COLO668 (cell line): ENCODE measurements around the gene EML4.
"Not testable (repeated sequence)": the region's sequence is repeated elsewhere in the genome, so short reads cannot be mapped to it uniquely, and the experiment has no call there.

Experiments
- DNase-seq: peaks from one replicate; lab custom pipeline; 2025; ENCODE audit not compliant: unreplicated experiment; lab: John Stamatoyannopoulos, UW

EML4 gene

GRCh38 chr2:42329736-42330135 is 160.6 kb downstream of the EML4 start:
- DNase-seq, result no peak

DNA sequence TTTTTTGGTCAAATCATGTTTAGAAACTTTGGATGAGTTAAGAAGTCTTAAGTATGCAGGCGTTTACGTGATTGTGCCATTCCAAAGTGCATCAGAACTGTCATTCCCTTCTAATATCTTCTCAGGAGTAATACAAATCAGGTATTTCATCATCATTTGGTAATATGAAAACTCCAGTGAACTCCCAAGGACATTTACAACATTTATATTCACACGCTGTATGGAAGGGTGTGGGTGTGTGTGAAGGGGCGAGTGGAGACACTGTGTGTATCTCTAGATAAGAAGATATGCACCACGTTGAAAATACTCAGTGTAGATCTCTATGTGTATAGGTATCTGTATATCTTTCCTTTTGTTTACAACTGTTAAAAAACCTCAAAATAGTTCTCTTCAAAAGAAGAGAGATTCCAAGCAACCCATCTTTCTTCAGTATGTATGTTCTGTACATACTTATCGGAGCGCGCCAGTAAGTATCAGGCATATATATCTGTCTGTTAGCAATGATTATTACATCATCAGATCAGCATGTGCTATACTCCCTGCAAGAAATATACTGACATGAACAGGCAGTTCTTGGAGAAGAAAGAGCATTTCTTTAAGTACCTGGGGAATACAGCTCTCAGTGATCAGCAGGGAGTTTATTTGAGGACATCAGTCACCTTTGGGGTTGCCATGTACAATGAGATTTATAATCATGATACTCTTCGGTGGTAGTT is 162.6 kb downstream of the EML4 start:
- no peak for DNase-seq

DNA sequence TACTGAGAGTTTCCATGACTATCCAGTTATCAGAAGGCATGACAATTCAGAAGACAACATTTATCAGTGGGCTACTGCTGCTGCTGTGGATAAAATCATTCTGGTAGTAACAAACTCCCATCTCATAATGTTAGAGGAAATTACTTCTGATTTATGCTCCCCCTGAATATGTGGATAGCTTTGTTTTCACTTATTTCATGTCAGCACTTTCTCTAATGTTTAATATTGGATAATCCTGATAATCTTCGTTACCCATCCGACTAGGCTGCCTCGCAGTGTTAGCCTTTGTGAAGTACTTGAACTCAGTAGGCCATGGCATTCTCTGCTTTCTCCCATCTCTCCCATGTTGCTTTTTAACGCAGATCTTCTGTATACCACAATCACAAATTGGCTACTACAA is 163.4 kb downstream of the EML4 start:
- DNase-seq, result no peak

DNA sequence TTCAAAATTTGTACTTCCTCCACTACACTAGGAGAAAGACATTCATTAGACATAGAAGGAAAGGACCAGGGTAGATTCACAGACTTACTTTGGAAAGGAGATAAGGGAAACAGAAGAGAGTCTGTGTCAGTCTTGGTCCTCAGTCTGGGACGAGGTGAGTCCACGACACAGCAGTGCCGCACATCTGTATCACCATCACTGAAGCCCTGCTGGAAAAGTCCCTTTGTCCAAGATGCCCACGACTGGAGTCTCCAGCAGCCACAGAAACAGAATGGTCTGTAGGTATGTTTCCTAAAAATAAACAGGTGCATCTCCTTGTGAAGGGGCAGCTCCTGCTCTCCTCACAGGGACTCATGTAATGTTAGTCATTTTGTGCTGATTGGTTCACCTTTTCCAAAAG is 164.4 kb downstream of the EML4 start:
- no peak for DNase-seq

DNA sequence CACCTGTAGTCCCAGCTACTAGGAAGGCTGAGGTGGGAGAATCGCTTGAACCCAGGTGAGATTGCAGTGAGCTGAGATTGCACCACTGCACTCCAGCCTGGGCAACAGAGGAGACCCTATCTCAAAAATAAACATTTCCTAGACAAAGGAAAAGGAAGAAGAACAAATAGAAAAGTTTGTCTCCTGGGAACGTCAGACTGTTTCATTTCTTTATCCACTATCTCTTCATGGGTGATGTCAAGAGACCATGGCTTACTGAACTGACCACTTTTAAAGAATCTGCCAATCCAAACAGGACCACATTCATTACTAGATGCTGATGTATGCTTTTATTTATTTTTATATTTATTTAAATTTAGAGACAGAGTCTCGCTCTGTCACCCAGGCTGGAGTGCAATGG is 165.1 kb downstream of the EML4 start:
- no peak for DNase-seq

GRCh38 chr2:42334865-42335264 is 165.7 kb downstream of the EML4 start:
- not testable (repeated sequence) for DNase-seq

- DNase-seq, result no peak
Measured at GRCh38 chr2:42335514-42336104, 166.5 kb downstream of the EML4 start.

DNA sequence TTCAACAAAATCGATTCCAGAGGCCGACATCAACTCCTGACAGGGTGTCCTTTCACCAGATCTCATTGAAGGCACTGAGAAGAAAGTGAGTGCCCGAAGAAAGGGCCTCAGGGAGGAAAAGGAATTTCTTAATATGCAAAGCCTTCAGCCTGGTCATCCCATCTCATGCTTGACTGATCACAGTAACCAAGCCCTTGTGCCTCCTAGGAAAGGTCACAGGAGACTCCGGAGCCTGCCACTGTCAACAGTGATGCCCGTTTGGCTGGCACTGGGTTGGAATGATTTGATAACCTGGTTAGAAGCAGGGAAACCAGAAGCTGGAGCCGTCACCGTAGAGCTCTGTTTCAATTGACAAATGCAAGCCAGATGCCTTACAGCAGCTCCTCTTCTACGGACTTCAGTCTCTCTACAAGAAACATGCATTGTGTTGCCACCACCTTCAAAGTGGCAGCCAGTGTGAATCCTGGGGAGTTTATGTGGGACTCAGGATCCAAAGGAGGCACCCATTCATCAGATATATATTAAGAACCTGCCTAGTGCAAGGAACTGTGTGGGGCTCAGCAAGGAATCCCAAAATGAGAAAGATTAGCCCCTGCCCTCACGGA is 167.3 kb downstream of the EML4 start:
- DNase-seq, result no peak

- no peak for DNase-seq
Measured at GRCh38 chr2:42337356-42337820, 168.2 kb downstream of the EML4 start.

GRCh38 chr2:42337846-42338566 is 168.9 kb downstream of the EML4 start:
- no peak for DNase-seq

GRCh38 chr2:42338567-42339190 is 169.5 kb downstream of the EML4 start:
- no peak for DNase-seq

GRCh38 chr2:42339191-42339912 is 170.2 kb downstream of the EML4 start:
- no peak for DNase-seq

DNA sequence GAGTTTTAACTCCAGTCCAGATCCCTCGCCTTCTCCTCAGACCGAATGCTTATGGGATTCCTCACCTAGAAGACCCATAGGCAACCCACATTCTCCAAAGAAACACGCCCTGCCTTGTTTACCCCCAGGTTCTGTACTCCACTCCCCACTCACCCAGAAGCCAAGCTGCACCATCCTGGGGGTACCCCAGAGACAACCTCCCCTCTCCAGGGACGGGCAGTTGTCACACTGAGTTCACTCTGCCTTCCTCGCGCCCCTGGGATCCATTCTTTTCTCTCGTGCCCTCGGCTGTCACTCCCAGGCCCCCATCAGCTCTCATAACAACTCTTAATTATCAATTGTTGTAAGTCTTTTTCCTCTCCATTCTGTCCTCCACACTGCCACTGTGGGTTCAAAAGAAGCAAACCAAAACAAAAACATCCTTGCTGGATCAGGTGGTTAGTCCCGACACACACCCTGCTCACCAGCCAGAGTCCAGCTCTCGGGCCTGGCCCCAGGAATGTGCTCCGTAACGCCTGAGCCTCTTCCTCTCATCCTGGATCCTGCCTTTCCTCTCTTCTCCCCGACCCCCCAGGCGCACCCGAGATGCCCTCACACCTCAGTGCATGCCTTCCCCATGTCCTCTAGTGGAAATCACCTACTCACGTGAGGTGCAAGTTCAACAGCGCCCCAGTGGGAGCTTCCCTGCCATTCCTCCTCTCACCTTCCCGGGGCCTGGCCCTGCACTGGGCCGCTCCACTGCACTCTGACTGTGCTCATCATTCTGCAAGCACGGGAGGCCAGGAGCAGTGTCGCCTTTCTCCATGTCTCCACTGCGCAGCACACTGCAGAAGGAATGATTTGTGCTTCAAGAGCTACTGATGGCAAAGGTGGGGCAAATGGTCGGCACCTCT is 171.1 kb downstream of the EML4 start:
- DNase-seq, result no peak

DNA sequence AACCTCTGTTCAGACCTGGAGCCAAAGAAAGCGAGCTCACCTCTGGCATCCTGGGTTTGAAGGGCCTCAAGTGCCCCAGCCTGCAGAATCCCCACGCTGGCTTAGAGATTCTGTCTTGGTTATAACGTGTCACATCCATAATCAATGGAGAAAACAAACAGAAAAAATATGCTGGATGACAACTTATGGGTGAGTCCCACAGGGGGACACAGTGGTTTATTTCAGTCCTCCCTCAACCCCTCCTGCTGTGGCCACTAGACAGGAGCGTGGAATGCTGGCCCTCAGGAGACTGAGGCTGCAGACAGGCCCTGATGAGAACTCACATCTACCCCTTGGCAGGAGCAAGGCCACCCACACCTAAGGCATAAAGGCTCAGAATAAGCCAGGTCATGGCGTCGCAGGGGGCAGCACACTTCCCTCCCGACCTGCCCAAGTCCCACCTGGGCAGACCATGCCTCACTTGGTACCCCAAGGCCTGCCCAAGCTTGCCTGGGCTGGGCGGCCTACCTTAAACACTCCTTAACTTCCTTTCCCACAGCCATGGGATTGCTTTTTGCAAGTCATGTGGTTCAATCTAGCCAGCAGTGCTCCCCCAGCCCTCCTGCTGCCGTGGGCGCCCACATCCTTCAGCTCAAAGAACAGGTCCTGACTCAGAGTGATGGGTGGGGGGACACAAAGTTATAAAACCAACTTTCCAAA is 171.9 kb downstream of the EML4 start:
- DNase-seq, result no peak

DNA sequence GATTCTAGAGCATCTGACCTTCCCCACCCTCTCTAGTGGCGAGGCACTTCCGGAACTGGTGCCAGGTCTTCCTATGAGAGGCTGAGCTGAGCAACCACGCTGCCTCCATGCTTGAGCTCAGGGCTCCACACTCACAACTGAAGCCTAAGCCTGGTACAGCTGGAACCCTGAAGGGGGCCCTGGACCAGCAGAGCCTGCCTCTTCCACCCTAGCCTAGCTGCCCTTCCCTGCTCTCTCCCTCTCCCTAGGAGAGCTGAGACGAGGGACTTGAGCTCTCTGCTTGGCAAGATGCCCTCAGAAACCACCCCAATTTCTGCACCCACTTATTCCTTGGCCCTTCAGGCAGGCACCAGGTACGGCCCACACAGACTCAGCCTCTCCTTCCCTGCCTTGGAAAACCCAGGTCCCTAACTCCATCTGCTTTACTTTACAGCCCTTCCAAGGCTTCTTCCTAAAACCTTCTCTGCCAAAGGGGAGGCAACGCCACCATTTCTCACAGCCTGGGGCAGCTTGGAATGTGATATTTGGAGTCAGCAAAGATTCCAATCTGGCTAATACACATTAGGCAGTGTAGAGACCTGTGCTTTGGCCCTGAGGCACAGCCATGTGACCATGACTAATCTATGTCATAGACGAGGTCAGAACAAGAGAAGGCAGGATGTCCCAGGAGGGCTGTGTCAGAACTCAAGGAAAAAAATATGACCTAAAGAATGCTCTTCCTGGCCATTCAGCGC is 173.1 kb downstream of the EML4 start:
- DNase-seq, result no peak

DNA sequence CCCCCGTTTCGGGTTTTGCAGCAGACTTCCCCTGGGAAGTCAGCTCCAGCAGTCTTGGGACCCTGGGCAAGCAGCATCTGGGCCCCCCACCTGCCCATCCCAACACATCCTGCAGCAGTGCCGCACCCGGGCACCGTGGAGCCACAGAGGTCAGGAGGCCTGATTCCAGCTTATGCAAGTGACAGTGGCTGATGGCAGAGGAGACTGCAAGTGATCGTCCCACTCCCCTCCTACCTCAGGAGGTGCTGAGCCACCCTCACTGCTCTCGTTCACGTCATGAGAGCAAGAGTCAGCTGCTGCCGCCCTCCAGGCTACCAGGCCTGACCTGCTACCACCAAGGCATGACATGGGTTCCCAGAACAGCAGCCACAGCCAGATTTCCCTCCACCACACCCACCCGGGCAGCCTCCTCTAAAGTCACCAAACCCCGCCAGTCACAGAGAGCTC is 173.7 kb downstream of the EML4 start:
- DNase-seq, result no peak

- DNase-seq, result no peak
Measured at GRCh38 chr2:42345986-42346385, 176.8 kb downstream of the EML4 start.

GRCh38 chr2:42346856-42347255 is 177.7 kb downstream of the EML4 start:
- DNase-seq, result not testable (repeated sequence)
